ENCODE data around the gene ITGB3BP. TPM values are rescaled to one million over a fixed set of nuclear protein-coding genes. Genes with fewer than 3 reads are reported as not detected.
"Not testable (repeated sequence)": the region's sequence is repeated elsewhere in the genome, so short reads cannot be mapped to it uniquely, and the experiment has no call there.

The ITGB3BP gene
- total RNA-seq, 2 experiments from 2014 or later = 8.3 to 9.3 TPM

DNA sequence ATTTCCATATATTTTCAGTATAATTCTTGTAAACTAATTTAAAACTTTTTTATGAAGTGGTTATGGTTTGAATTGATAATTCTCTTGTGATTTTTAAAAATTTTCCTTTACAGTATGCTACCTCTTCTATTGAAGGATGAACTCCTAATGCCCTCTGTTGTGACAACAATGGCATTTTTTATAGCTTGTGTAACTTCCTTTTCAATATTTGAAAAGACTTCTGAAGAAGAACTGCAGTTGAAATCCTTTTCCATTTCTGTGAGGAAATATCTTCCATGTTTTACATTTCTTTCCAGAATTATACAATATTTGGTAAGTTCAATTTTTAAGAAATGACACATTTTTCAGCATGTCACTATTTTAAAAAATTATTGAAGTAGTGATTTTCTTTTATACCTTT is 94.2 kb downstream of the ITGB3BP start:
- H3K4me3 Mint-ChIP-seq = no peak overlapping the region
- peaks cover 49% of the 10 kb centered on the region for H3K36me3 Mint-ChIP-seq (ENCODE audit: low read depth)

DNA sequence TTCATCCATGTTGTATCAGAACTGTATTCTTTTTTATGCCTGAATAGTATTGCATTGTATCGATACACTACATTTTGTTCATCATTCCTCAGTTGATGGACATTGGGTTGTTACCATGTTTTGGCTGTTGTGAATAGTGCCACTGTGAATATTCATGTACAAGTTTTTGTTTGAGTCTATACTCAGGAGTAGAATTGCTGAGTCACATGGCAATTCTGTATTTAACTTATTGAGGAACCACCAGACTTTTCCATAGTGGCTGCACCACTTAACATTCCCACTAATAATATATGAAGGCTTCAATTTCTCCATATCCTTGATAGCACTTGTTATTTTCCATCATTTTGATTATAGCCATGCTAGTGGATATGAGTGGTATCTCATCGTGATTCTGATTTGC is 99.4 kb downstream of the ITGB3BP start:
- no peak for DNase-seq
- Mint-ChIP-seq H3K4me1 (ENCODE audit: low read depth) (no peaks in the 10 kb centered on the region), H3K4me3 (no peak overlapping the region), H3K27me3 (no peaks in the 10 kb centered on the region), H3K27ac (no peak overlapping the region), H3K36me3 (ENCODE audit: low read depth) (peaks cover 58% of the 10 kb centered on the region), H3K9me3 (no peaks in the 10 kb centered on the region)
- no peaks in the 10 kb centered on the region for H3K9me3 ChIP-seq (ENCODE audit: control insufficient read depth in 1 of 2, insufficient read depth in 1 of 2, low read length in 2 of 2)
- intact Hi-C loops (cut with DNase I, micrococcal nuclease) = no loop called here
- H3K27me3 ChIP-seq (ENCODE audit: control insufficient read depth in 1 of 2, insufficient read depth in 2 of 2, low read length in 2 of 2) = no peaks in the 10 kb centered on the region
- H3K36me3 ChIP-seq (ENCODE audit: insufficient read depth, low read length) = peaks cover 18% of the 10 kb centered on the region
- H3K27ac ChIP-seq (ENCODE audit: low read depth in 1 of 2, low read length in 2 of 2) = no peak overlapping the region
- TF ChIP-seq, protein P1, sequence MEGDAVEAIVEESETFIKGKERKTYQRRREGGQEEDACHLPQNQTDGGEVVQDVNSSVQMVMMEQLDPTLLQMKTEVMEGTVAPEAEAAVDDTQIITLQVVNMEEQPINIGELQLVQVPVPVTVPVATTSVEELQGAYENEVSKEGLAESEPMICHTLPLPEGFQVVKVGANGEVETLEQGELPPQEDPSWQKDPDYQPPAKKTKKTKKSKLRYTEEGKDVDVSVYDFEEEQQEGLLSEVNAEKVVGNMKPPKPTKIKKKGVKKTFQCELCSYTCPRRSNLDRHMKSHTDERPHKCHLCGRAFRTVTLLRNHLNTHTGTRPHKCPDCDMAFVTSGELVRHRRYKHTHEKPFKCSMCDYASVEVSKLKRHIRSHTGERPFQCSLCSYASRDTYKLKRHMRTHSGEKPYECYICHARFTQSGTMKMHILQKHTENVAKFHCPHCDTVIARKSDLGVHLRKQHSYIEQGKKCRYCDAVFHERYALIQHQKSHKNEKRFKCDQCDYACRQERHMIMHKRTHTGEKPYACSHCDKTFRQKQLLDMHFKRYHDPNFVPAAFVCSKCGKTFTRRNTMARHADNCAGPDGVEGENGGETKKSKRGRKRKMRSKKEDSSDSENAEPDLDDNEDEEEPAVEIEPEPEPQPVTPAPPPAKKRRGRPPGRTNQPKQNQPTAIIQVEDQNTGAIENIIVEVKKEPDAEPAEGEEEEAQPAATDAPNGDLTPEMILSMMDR (IDR thresholded peaks at IDR 0.05) = no peak
- ChIA-PET POLR2A (no interaction called here), CTCF (no interaction called here)
- H3K4me1 ChIP-seq (ENCODE audit: insufficient read depth, low read length) = no peaks in the 10 kb centered on the region
- ATAC-seq (ENCODE audit: poor library complexity) = no peak
- H3K4me3 ChIP-seq (ENCODE audit: low read length) = no peak overlapping the region

More for the DNA sequence above, 94.2 kb downstream of the ITGB3BP start:
- Histone ChIP-seq H3K27ac (ENCODE audit: low read depth in 1 of 2, low read length in 2 of 2) (no peak overlapping the region), H3K4me1 (ENCODE audit: insufficient read depth, low read length) (no peaks in the 10 kb centered on the region), H3K9me3 (ENCODE audit: control insufficient read depth in 1 of 2, insufficient read depth in 1 of 2, low read length in 2 of 2) (peaks cover 0 to 5% of the 10 kb centered on the region in 2 experiments), H3K27me3 (ENCODE audit: control insufficient read depth in 1 of 2, insufficient read depth in 2 of 2, low read length in 2 of 2) (no peaks in the 10 kb centered on the region), H3K4me3 (ENCODE audit: low read length) (no peak overlapping the region), H3K36me3 (ENCODE audit: insufficient read depth, low read length) (peaks cover 21% of the 10 kb centered on the region)
- no peak overlapping the region for H3K27ac Mint-ChIP-seq
- CTCF ChIA-PET = no interaction called here
- no peaks in the 10 kb centered on the region for H3K27me3 Mint-ChIP-seq
- peaks cover 2% of the 10 kb centered on the region for H3K9me3 Mint-ChIP-seq
- no peak for DNase-seq
- TF ChIP-seq, protein P1 (IDR thresholded peaks at IDR 0.05) = no peak
- H3K4me1 Mint-ChIP-seq (ENCODE audit: low read depth) = no peaks in the 10 kb centered on the region
- intact Hi-C loops (cut with DNase I, micrococcal nuclease) = no loop called here
- no peak for ATAC-seq (ENCODE audit: poor library complexity)
- POLR2A ChIA-PET = no interaction called here

DNA sequence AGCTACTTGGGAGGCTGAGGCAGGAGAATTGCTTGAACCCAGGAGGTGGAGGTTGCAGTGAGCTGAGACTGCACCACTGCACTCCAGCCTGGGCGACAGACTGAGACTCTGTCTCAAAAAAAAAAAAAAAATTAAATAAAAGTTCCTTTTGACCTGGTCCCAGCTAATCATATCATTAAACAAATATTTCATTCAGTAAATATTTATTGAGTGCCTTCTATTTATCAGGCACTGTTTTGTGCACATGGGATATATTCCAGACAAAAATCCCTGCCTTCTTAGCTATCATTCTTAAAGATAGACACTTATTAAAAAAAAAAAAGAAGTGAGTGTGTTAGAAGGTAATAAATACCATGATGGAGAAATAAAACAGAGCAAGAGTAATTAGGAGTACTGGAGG is 102.3 kb downstream of the ITGB3BP start:
- H3K27me3 Mint-ChIP-seq; H3K9me3 ChIP-seq (ENCODE audit: control insufficient read depth in 1 of 2, insufficient read depth in 1 of 2, low read length in 2 of 2); H3K4me1 Mint-ChIP-seq (ENCODE audit: low read depth); H3K4me3 ChIP-seq (ENCODE audit: low read length); H3K4me3 Mint-ChIP-seq; H3K4me1 ChIP-seq (ENCODE audit: insufficient read depth, low read length); CTCF ChIA-PET; DNase-seq; H3K27ac Mint-ChIP-seq; intact Hi-C loops (cut with DNase I, micrococcal nuclease); H3K27me3 ChIP-seq (ENCODE audit: control insufficient read depth in 1 of 2, insufficient read depth in 2 of 2, low read length in 2 of 2); H3K9me3 Mint-ChIP-seq; POLR2A ChIA-PET; H3K27ac ChIP-seq (ENCODE audit: low read depth in 1 of 2, low read length in 2 of 2); ATAC-seq (ENCODE audit: poor library complexity): not testable (repeated sequence)
- peaks cover 66% of the 10 kb centered on the region for H3K36me3 Mint-ChIP-seq (ENCODE audit: low read depth)
- peaks cover 19% of the 10 kb centered on the region for H3K36me3 ChIP-seq (ENCODE audit: insufficient read depth, low read length)

DNA sequence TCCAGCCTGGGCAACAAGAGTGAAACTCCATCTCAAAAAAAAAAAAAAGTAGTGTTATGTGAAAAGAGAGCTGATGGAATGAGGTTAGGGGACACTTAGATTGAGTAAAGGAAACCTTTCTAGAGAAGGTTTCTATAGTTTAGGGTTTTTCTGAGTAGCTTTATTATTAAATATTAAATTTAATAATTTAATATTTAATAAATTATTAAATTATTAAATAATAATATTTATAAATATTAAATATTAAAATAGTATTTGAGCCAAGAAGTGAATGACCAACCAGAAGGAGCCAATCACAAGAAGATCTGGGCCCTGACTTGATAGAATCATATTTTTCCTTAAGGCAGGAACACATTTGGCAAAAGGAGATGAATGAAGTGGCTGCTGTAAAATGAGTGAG is 104.9 kb downstream of the ITGB3BP start:
- CTCF ChIA-PET = no interaction called here

More for the DNA sequence above, 104.9 kb downstream of the ITGB3BP start:
- H3K9me3 Mint-ChIP-seq = no peaks in the 10 kb centered on the region
- DNase-seq (no peak), ATAC-seq (ENCODE audit: poor library complexity) (no peak)
- no peak overlapping the region for H3K27ac Mint-ChIP-seq
- H3K27me3 ChIP-seq (ENCODE audit: control insufficient read depth in 1 of 2, insufficient read depth in 2 of 2, low read length in 2 of 2) = no peaks in the 10 kb centered on the region
- no peak overlapping the region for H3K4me3 ChIP-seq (ENCODE audit: low read length)
- no peaks in the 10 kb centered on the region for H3K4me1 ChIP-seq (ENCODE audit: insufficient read depth, low read length)
- H3K4me1 Mint-ChIP-seq (ENCODE audit: low read depth) = no peaks in the 10 kb centered on the region
- intact Hi-C loops (cut with DNase I, micrococcal nuclease) = no loop called here
- TF ChIP-seq, protein P1 (IDR thresholded peaks at IDR 0.05) = no peak
- peaks cover 79% of the 10 kb centered on the region for H3K36me3 Mint-ChIP-seq (ENCODE audit: low read depth)
- peaks cover 15% of the 10 kb centered on the region for H3K36me3 ChIP-seq (ENCODE audit: insufficient read depth, low read length)
- no peak overlapping the region for H3K4me3 Mint-ChIP-seq
- no peak overlapping the region for H3K27ac ChIP-seq (ENCODE audit: low read depth in 1 of 2, low read length in 2 of 2)
- no peaks in the 10 kb centered on the region for H3K27me3 Mint-ChIP-seq
- H3K9me3 ChIP-seq (ENCODE audit: control insufficient read depth in 1 of 2, insufficient read depth in 1 of 2, low read length in 2 of 2) = no peaks in the 10 kb centered on the region
- POLR2A ChIA-PET = no interaction called here
